ENCODE measurements around the gene ZNF684. TPM values are rescaled to one million over a fixed set of nuclear protein-coding genes. Genes with fewer than 3 reads are reported as not detected.
A peak's percentile ranks its signal among the peaks of the same experiment; 100 is the strongest.

Gene ZNF684
- total and polyA plus RNA-seq, 2 of the 8 experiments (the other 6 are each of a cell fraction or from before 2014, with no cell fraction given), result 2.4 to 9.3 TPM

- TF ChIP-seq POLR2AphosphoS5 (IDR thresholded peaks at IDR 0.05; ENCODE audit: low read depth, low read length), result peak; percentile 28; the same call in 1 of the 2 replicates
- peak; percentile 31; the same call in 1 of the 2 replicates for TF ChIP-seq TBP (IDR thresholded peaks at IDR 0.05; ENCODE audit: low read depth, low read length)
- no peak; the same call in 1 of the 2 replicates for TF ChIP-seq PHF8 (conservative IDR thresholded peaks at IDR 0.05; ENCODE audit: low read depth, low read length)
- peak; percentile 87 for TF ChIP-seq CREB1 (IDR thresholded peaks at IDR 0.05)
- peak; percentile 72 for TF ChIP-seq SIX5 (IDR thresholded peaks at IDR 0.05; ENCODE audit: low read depth, low read length)
- peak; percentile 81; the same call in 1 of the 2 replicates for TF ChIP-seq ATF2 (IDR thresholded peaks at IDR 0.05; ENCODE audit: low read length)
- TF ChIP-seq SIN3A (conservative IDR thresholded peaks at IDR 0.05 in 1 of 2, IDR thresholded peaks at IDR 0.05 in 1 of 2; ENCODE audit: low read depth in 1 of 2, low read length in 2 of 2), result peak in 1 of 2 experiments; percentile 82; a peak in 2 of 4 replicates
- peak; percentile 53 for TF ChIP-seq SAP30 (IDR thresholded peaks at IDR 0.05; ENCODE audit: insufficient read depth, insufficient replicate concordance, low read length)
- TF ChIP-seq ATF3 (IDR thresholded peaks at IDR 0.05; ENCODE audit: insufficient read depth, low read depth, low read length), result no peak
- no peak for TF ChIP-seq NANOG (IDR thresholded peaks at IDR 0.05; ENCODE audit: insufficient read depth, low read depth, low read length, poor library complexity, severe bottlenecking)
- TF ChIP-seq EP300 (IDR thresholded peaks at IDR 0.05; ENCODE audit: borderline replicate concordance in 1 of 2, low read depth in 2 of 2, low read length in 2 of 2), result no peak
- TF ChIP-seq USF2 (IDR thresholded peaks at IDR 0.05; ENCODE audit: low read length), result no peak
- peak; percentile 86 for TF ChIP-seq KDM4A (IDR thresholded peaks at IDR 0.05; ENCODE audit: low read depth, low read length, severe bottlenecking)
- peak; percentile 91 for TF ChIP-seq GABPA (IDR thresholded peaks at IDR 0.05; ENCODE audit: borderline replicate concordance, insufficient read depth, low read length)
- peak; percentile 39; the same call in 1 of the 2 replicates for TF ChIP-seq E2F6 (IDR thresholded peaks at IDR 0.05)
Measured at GRCh38 chr1:40531381-40532061, at the start of gene ZNF684 (continued).

All from H1 (cell line).